SIG-M5 treated with dmso at 0.1 percent for 504 hours (cell line): Measurements from ENCODE around the gene CD34.

Source experiments
- DNase-seq: peaks from one replicate; lab custom pipeline; 2025; ENCODE audit not compliant: unreplicated experiment; lab: John Stamatoyannopoulos, UW

The CD34 gene

GRCh38 chr1:207857447-207857846, 53.5 kb downstream of the CD34 start:
- DNase-seq, result no peak

- DNase-seq, result no peak
These were observed 54.5 kb downstream of the CD34 start for GRCh38 chr1:207856276-207857023.

GRCh38 chr1:207854001-207854400, 56.9 kb downstream of the CD34 start:
- DNase-seq, result no peak

- DNase-seq, result no peak
These were observed 57.6 kb downstream of the CD34 start for GRCh38 chr1:207853372-207853757.

GRCh38 chr1:207852576-207853371, 58.2 kb downstream of the CD34 start:
- no peak for DNase-seq

- no peak for DNase-seq
These were observed 59.2 kb downstream of the CD34 start for GRCh38 chr1:207851696-207852095.

GRCh38 chr1:207850621-207851407, 60.1 kb downstream of the CD34 start:
- no peak for DNase-seq

- no peak for DNase-seq
These were observed 61.3 kb downstream of the CD34 start for GRCh38 chr1:207849646-207850045.

- no peak for DNase-seq
These were observed 61.9 kb downstream of the CD34 start for GRCh38 chr1:207849016-207849415.

- DNase-seq, result peak; percentile 84
These were observed 62.7 kb downstream of the CD34 start for GRCh38 chr1:207848234-207848633.

- DNase-seq, result no peak
These were observed 63.8 kb downstream of the CD34 start for GRCh38 chr1:207847116-207847515.

GRCh38 chr1:207845109-207845508, 65.8 kb downstream of the CD34 start:
- no peak for DNase-seq

GRCh38 chr1:207844371-207844770, 66.6 kb downstream of the CD34 start:
- DNase-seq, result peak; percentile 97

- DNase-seq, result no peak
These were observed 68.4 kb downstream of the CD34 start for GRCh38 chr1:207842506-207842905.

- DNase-seq, result no peak
These were observed 69.0 kb downstream of the CD34 start for GRCh38 chr1:207841901-207842300.

- DNase-seq, result peak; percentile 20
These were observed 69.6 kb downstream of the CD34 start for GRCh38 chr1:207841293-207841692.

GRCh38 chr1:207840380-207840779, 70.5 kb downstream of the CD34 start:
- DNase-seq, result no peak

- DNase-seq, result peak; percentile 17
These were observed 71.9 kb downstream of the CD34 start for GRCh38 chr1:207839083-207839413.

- DNase-seq, result no peak
These were observed 72.5 kb downstream of the CD34 start for GRCh38 chr1:207838156-207839082.

GRCh38 chr1:207837673-207838072, 73.3 kb downstream of the CD34 start:
- no peak for DNase-seq
